KMS-11 (cell line): ENCODE results near the gene PGGHG.

ENCODE experiments used
- H2AFZ ChIP-seq: fragments of 200-600 bp; sonication (generic); 2 replicates; pipeline ENCODE4 v1.6.1; 2016; ENCODE audit warnings: antibody characterized with exemption, mixed run types, low read depth
- H3K27ac ChIP-seq: fragments of 200-600 bp; sonication (generic); 2 replicates; pipeline ENCODE4 v1.6.1; 2016; ENCODE audit warnings: mild to moderate bottlenecking, mixed run types
- H3K27me3 ChIP-seq: fragments of 200-600 bp; sonication (generic); 2 replicates; pipeline ENCODE4 v1.6.1; 2017; ENCODE audit warnings: mild to moderate bottlenecking, low read depth, mixed run types, moderate library complexity; ENCODE audit not compliant: insufficient read depth
- H3K36me3 ChIP-seq: fragments of 200-600 bp; sonication (generic); 2 replicates; pipeline ENCODE4 v1.6.1; 2017; ENCODE audit warnings: mild to moderate bottlenecking, mixed run types; ENCODE audit not compliant: insufficient read depth
- H3K4me1 ChIP-seq: fragments of 200-600 bp; sonication (generic); 2 replicates; pipeline ENCODE4 v1.6.1; 2016; ENCODE audit warnings: mild to moderate bottlenecking, low read depth, mixed run types; ENCODE audit not compliant: poor library complexity, severe bottlenecking
- H3K4me2 ChIP-seq: fragments of 200-600 bp; sonication (generic); 2 replicates; pipeline ENCODE4 v1.7.0; 2016; ENCODE audit warnings: mild to moderate bottlenecking, mixed run types
- H3K4me3 ChIP-seq: fragments of 200-600 bp; sonication (generic); IDR thresholded peaks from 2 replicates; pipeline ENCODE4 v1.6.1; 2017; ENCODE audit warnings: low read depth, low read length, mixed read lengths; ENCODE audit not compliant: insufficient read depth
- H3K79me2 ChIP-seq: fragments of 200-600 bp; sonication (generic); 2 replicates; pipeline ENCODE4 v1.6.1; 2016; ENCODE audit warnings: low read depth, mixed run types; ENCODE audit not compliant: insufficient read depth
- H3K9ac ChIP-seq: fragments of 200-600 bp; sonication (generic); 2 replicates; pipeline ENCODE4 v1.6.1; 2016; ENCODE audit warnings: mild to moderate bottlenecking, mixed run types
- H4K20me1 ChIP-seq: fragments of 200-600 bp; sonication (generic); 2 replicates; pipeline ENCODE4 v1.6.1; 2016; ENCODE audit warnings: mild to moderate bottlenecking, mixed run types; ENCODE audit not compliant: insufficient read depth
- CTCF ChIP-seq: fragments of 200-600 bp; sonication (generic); conservative IDR thresholded peaks from 2 replicates; pipeline ENCODE4 v1.6.1; 2017; ENCODE audit warnings: low read depth, mild to moderate bottlenecking, antibody characterized with exemption, low read length, moderate library complexity, mixed read lengths

PGGHG gene

GRCh38 chr11:342328-342727 is 53.4 kb downstream of the PGGHG start:
- Histone ChIP-seq H3K4me2 (no peak overlapping the region), H3K27me3 (peaks cover 73% of the 10 kb centered on the region), H2AFZ (no peak overlapping the region), H3K4me1 (no peaks in the 10 kb centered on the region), H3K27ac (no peak overlapping the region), H3K4me3 (no peak overlapping the region), H3K36me3 (no peaks in the 10 kb centered on the region), H3K9ac (no peak overlapping the region), H4K20me1 (no peaks in the 10 kb centered on the region), H3K79me2 (no peaks in the 10 kb centered on the region)
- no peak for TF ChIP-seq CTCF

- no peak overlapping the region for H3K9ac ChIP-seq
- H3K4me2 ChIP-seq = no peak overlapping the region
Observed at GRCh38 chr11:344836-345578, 56.1 kb downstream of the PGGHG start.

More at GRCh38 chr11:344836-345578, 56.1 kb downstream of the PGGHG start:
- no peak overlapping the region for H2AFZ ChIP-seq
- H3K36me3 ChIP-seq = no peaks in the 10 kb centered on the region
- no peak overlapping the region for H3K4me3 ChIP-seq
- no peaks in the 10 kb centered on the region for H3K4me1 ChIP-seq
- H3K27ac ChIP-seq = no peak overlapping the region
- no peaks in the 10 kb centered on the region for H3K79me2 ChIP-seq
- no peak for TF ChIP-seq CTCF
- no peaks in the 10 kb centered on the region for H4K20me1 ChIP-seq
- H3K27me3 ChIP-seq = peaks cover 65% of the 10 kb centered on the region
